AG04449 (cell line): ENCODE data around the gene PRELID3B.

Source experiments
- CTCF ChIA-PET: fragments of 350-600 bp; formaldehyde crosslinking; extraction: SDS; loops from one replicate; lab custom pipeline; 2021; ENCODE audit warnings: antibody characterized with exemption; lab: Yijun Ruan, JAX
- POLR2A ChIA-PET: fragments of 400-600, 350-600 bp; formaldehyde crosslinking; extraction: SDS; loops from one replicate; lab custom pipeline; 2020; ENCODE audit warnings: antibody characterized with exemption, inconsistent platforms; lab: Yijun Ruan, JAX
- DNase-seq: peaks from one replicate; pipeline ENCODE4 v3.0.0-alpha.2; 2010; ENCODE audit warnings: low read depth, low spot score
- H3K4me3 ChIP-seq: 2 replicates; pipeline ENCODE4 v1.5.1; 2011; ENCODE audit warnings: low read depth, mild to moderate bottlenecking, control low read depth, low read length
- CTCF ChIP-seq: IDR thresholded peaks from one replicate; pipeline ENCODE4 v1.5.1; 2011; ENCODE audit warnings: mild to moderate bottlenecking, moderate library complexity, low read length, control low read depth, inconsistent platforms; ENCODE audit not compliant: insufficient read depth; ENCODE audit errors: missing control alignments

PRELID3B gene

GRCh38 chr20:59016795-59017492 is 25.6 kb downstream of the PRELID3B start:
- CTCF ChIA-PET = interaction anchor here (1.2 to 3.2 kb wide), 3 partner anchors 11 to 150 kb away, joined by 3 to 8 read pairs (median 5); partner anchors contain the start of gene ATP5F1E
- no peak for DNase-seq
- no peak overlapping the region for H3K4me3 ChIP-seq
- POLR2A ChIA-PET = interaction anchor here (0.6 kb wide), 1 partner anchor 15 kb away, joined by 3 read pairs; no protein-coding TSS in a partner anchor
- no peak for TF ChIP-seq CTCF

- H3K4me3 ChIP-seq = no peak overlapping the region
- DNase-seq = no peak
- no peak for TF ChIP-seq CTCF
- POLR2A ChIA-PET = interaction anchor here (0.9 kb wide), 1 partner anchor 16 kb away, joined by 4 read pairs; the partner anchor contains the start of gene ATP5F1E
- CTCF ChIA-PET = interaction anchor here (1.0 to 3.2 kb wide), 3 partner anchors 12 to 149 kb away, joined by 3 to 8 read pairs (median 3); partner anchors contain the start of gene ATP5F1E
These were observed 26.5 kb downstream of the PRELID3B start for GRCh38 chr20:59015812-59016711.

- ChIA-PET CTCF (interaction anchor here (1.0 to 3.2 kb wide), 2 partner anchors 13 to 17 kb away, joined by 3 to 8 read pairs; partner anchors contain the start of gene ATP5F1E), POLR2A (interaction anchor here (0.9 kb wide), 1 partner anchor 17 kb away, joined by 4 read pairs; the partner anchor contains the start of gene ATP5F1E)
- no peak for DNase-seq
- no peak for TF ChIP-seq CTCF
- no peak overlapping the region for H3K4me3 ChIP-seq
These were observed 27.2 kb downstream of the PRELID3B start for GRCh38 chr20:59015411-59015810.

GRCh38 chr20:59014680-59015389 is 27.8 kb downstream of the PRELID3B start:
- ChIA-PET CTCF (interaction anchor here (3.2 kb wide), 1 partner anchor 13 kb away, joined by 8 read pairs; no protein-coding TSS in a partner anchor), POLR2A (interaction anchor here (0.9 to 2.0 kb wide), 2 partner anchors 17 kb away, joined by 4 to 10 read pairs; partner anchors contain the start of gene ATP5F1E)
- TF ChIP-seq CTCF = no peak
- DNase-seq = no peak
- H3K4me3 ChIP-seq = no peak overlapping the region

GRCh38 chr20:59013959-59014608 is 28.5 kb downstream of the PRELID3B start:
- no peak overlapping the region for H3K4me3 ChIP-seq
- ChIA-PET POLR2A (interaction anchor here (2.0 kb wide), 1 partner anchor 18 kb away, joined by 10 read pairs; the partner anchor contains the start of gene ATP5F1E), CTCF (interaction anchor here (3.2 kb wide), 1 partner anchor 14 kb away, joined by 8 read pairs; no protein-coding TSS in a partner anchor)

More at GRCh38 chr20:59013959-59014608, 28.5 kb downstream of the PRELID3B start:
- DNase-seq = no peak
- TF ChIP-seq CTCF = no peak
